ENCODE data around the gene HPSE2. TPM values are rescaled to one million over a fixed set of nuclear protein-coding genes. Genes with fewer than 3 reads are reported as not detected.

HPSE2 gene
- total RNA-seq, 1 donor from 2014 or later: not detected

- H3K4me3 Mint-ChIP-seq (ENCODE audit: unreplicated experiment): no peak overlapping the region
- H3K36me3 Mint-ChIP-seq (ENCODE audit: low read depth, unreplicated experiment): no peaks in the 10 kb centered on the region
- H3K27ac Mint-ChIP-seq (ENCODE audit: unreplicated experiment): no peak overlapping the region
- no peaks in the 10 kb centered on the region for H3K27me3 Mint-ChIP-seq (ENCODE audit: unreplicated experiment)
- H3K9me3 Mint-ChIP-seq (ENCODE audit: unreplicated experiment): no peaks in the 10 kb centered on the region
- no peak for TF ChIP-seq CTCF (IDR thresholded peaks at IDR 0.05; ENCODE audit: unreplicated experiment)
- H3K4me1 Mint-ChIP-seq (ENCODE audit: unreplicated experiment): peaks cover 3% of the 10 kb centered on the region
- no peak for DNase-seq (ENCODE audit: low spot score)
Measured at GRCh38 chr10:98881789-98882188, 353.9 kb downstream of the HPSE2 start.

- Mint-ChIP-seq H3K27me3 (ENCODE audit: unreplicated experiment) (no peaks in the 10 kb centered on the region), H3K36me3 (ENCODE audit: low read depth, unreplicated experiment) (no peaks in the 10 kb centered on the region), H3K4me1 (ENCODE audit: unreplicated experiment) (no peaks in the 10 kb centered on the region), H3K4me3 (ENCODE audit: unreplicated experiment) (no peak overlapping the region), H3K27ac (ENCODE audit: unreplicated experiment) (no peak overlapping the region), H3K9me3 (ENCODE audit: unreplicated experiment) (no peaks in the 10 kb centered on the region)
- TF ChIP-seq CTCF (IDR thresholded peaks at IDR 0.05; ENCODE audit: unreplicated experiment): no peak
- DNase-seq (ENCODE audit: low spot score): no peak
Measured at GRCh38 chr10:98880971-98881370, 354.7 kb downstream of the HPSE2 start.

- Mint-ChIP-seq H3K4me1 (ENCODE audit: unreplicated experiment) (peaks cover 4% of the 10 kb centered on the region), H3K4me3 (ENCODE audit: unreplicated experiment) (no peak overlapping the region), H3K9me3 (ENCODE audit: unreplicated experiment) (no peaks in the 10 kb centered on the region), H3K27ac (ENCODE audit: unreplicated experiment) (no peak overlapping the region), H3K27me3 (ENCODE audit: unreplicated experiment) (no peaks in the 10 kb centered on the region), H3K36me3 (ENCODE audit: low read depth, unreplicated experiment) (no peaks in the 10 kb centered on the region)
- no peak for TF ChIP-seq CTCF (IDR thresholded peaks at IDR 0.05; ENCODE audit: unreplicated experiment)
- no peak for DNase-seq (ENCODE audit: low spot score)
Measured at GRCh38 chr10:98878921-98879320, 356.7 kb downstream of the HPSE2 start.

GRCh38 chr10:98878418-98878817 is 357.2 kb downstream of the HPSE2 start:
- DNase-seq (ENCODE audit: low spot score): no peak
- Mint-ChIP-seq H3K4me1 (ENCODE audit: unreplicated experiment) (peaks cover 4% of the 10 kb centered on the region), H3K36me3 (ENCODE audit: low read depth, unreplicated experiment) (no peaks in the 10 kb centered on the region), H3K27ac (ENCODE audit: unreplicated experiment) (no peak overlapping the region), H3K27me3 (ENCODE audit: unreplicated experiment) (no peaks in the 10 kb centered on the region), H3K9me3 (ENCODE audit: unreplicated experiment) (no peaks in the 10 kb centered on the region), H3K4me3 (ENCODE audit: unreplicated experiment) (no peak overlapping the region)
- TF ChIP-seq CTCF (IDR thresholded peaks at IDR 0.05; ENCODE audit: unreplicated experiment): no peak

GRCh38 chr10:98861962-98862361 is 373.7 kb downstream of the HPSE2 start:
- Mint-ChIP-seq H3K27me3 (ENCODE audit: unreplicated experiment) (no peaks in the 10 kb centered on the region), H3K4me1 (ENCODE audit: unreplicated experiment) (no peaks in the 10 kb centered on the region), H3K9me3 (ENCODE audit: unreplicated experiment) (no peaks in the 10 kb centered on the region), H3K27ac (ENCODE audit: unreplicated experiment) (no peak overlapping the region), H3K4me3 (ENCODE audit: unreplicated experiment) (no peak overlapping the region), H3K36me3 (ENCODE audit: low read depth, unreplicated experiment) (no peaks in the 10 kb centered on the region)
- no peak for DNase-seq (ENCODE audit: low spot score)
- TF ChIP-seq CTCF (IDR thresholded peaks at IDR 0.05; ENCODE audit: unreplicated experiment): no peak

All from endothelial cell (in vitro differentiated cells).